Gastroesophageal sphincter (tissue), 4 donors: Measurements from ENCODE around the gene MCF2L2. TPM values are rescaled to one million over a fixed set of nuclear protein-coding genes. Genes with fewer than 3 reads are reported as not detected.

Source experiments
- ATAC-seq: fragments of 150-250 bp; one replicate; pipeline ENCODE4 v1.9.1; 2016; ENCODE audit warnings: mild to moderate bottlenecking, moderate library complexity
- H3K27ac ChIP-seq, 4 donors: fragments of 200-600 bp; sonication (generic) in 3 of 4; 1 replicate in 3 of 4; 2 replicates in 1 of 4; pipeline ENCODE4 v1.5.1; 2016 to 2019
- H3K27me3 ChIP-seq: fragments of 200-600 bp; sonication (generic); one replicate; pipeline ENCODE4 v1.5.1; 2019
- H3K36me3 ChIP-seq, 2 donors: fragments of 200-600 bp; sonication (generic); one replicate each; pipeline ENCODE4 v1.5.1; 2019; ENCODE audit warnings: control low read depth in 1 of 2
- H3K4me1 ChIP-seq, 3 donors: fragments of 200-600 bp; sonication (generic); 1 replicate in 2 of 3; 2 replicates in 1 of 3; pipeline ENCODE4 v1.5.1; 2016 to 2019; ENCODE audit warnings: control low read depth in 2 of 3
- H3K4me3 ChIP-seq, 2 donors: fragments of 200-600 bp; sonication (generic); one replicate each; pipeline ENCODE4 v1.5.1; 2019; ENCODE audit warnings: mild to moderate bottlenecking in 1 of 2, moderate library complexity in 1 of 2
- H3K9me3 ChIP-seq, 3 donors: fragments of 200-600 bp; sonication (generic); one replicate each; pipeline ENCODE4 v1.5.1; 2017 to 2019; ENCODE audit warnings: control low read depth in 2 of 3
- CTCF ChIP-seq, 4 experiments: fragments of 200-600 bp in 2 of 4; fragments of 450-650 bp in 2 of 4; sonication (generic) in 1 of 4; IDR thresholded peaks; one replicate each; pipeline ENCODE4 v1.5.1; 2017 to 2019; ENCODE audit warnings: antibody characterized with exemption in 4 of 4, mild to moderate bottlenecking in 2 of 4, moderate library complexity in 2 of 4
- EP300 ChIP-seq: sonication (generic); formaldehyde crosslinking; IDR thresholded peaks from one replicate; pipeline ENCODE4 v1.6.1; 2017; ENCODE audit warnings: antibody characterized with exemption, mild to moderate bottlenecking
- POLR2A ChIP-seq, 2 donors: fragments of 450-650 bp; IDR thresholded peaks; one replicate each; pipeline ENCODE4 v1.6.1; 2017; ENCODE audit warnings: antibody characterized with exemption in 2 of 2, mild to moderate bottlenecking in 2 of 2, moderate library complexity in 1 of 2
- POLR2AphosphoS5 ChIP-seq: sonication (generic); formaldehyde crosslinking; IDR thresholded peaks from one replicate; pipeline ENCODE4 v1.6.1; 2017; ENCODE audit warnings: antibody characterized with exemption
- WGBS, 2 donors: methylation state at CpG; one replicate each; pipeline ENCODE4 v1.1.5; 2018; ENCODE audit warnings: low coverage in 1 of 2; 5-methylcytosine and 5-hydroxymethylcytosine counted together
- total RNA-seq, 4 donors: library from RNA; depleted of rRNA; stranded (reverse); fragments of >200 nt; gene quantifications; one replicate each; pipeline ENCODE4 v1.1.0, GENCODE V29; 2016

Gene MCF2L2
- total RNA-seq, 4 donors from 2014 or later = 0.67 to 4.0 (median 2.7) TPM

GRCh38 chr3:183331498-183331897, 96.9 kb downstream of the MCF2L2 start:
- WGBS, 2 donors = 49 to 66% methylated on average over 2 to 3 of the region's 3 CpGs
- Histone ChIP-seq H3K36me3 (no peaks in the 10 kb centered on the region), H3K27me3 (no peaks in the 10 kb centered on the region), H3K9me3 (no peaks in the 10 kb centered on the region), H3K27ac (no peak overlapping the region), H3K4me1 (no peaks in the 10 kb centered on the region), H3K4me3 (no peak overlapping the region)
- TF ChIP-seq POLR2A (IDR thresholded peaks at IDR 0.05) (no peak), POLR2AphosphoS5 (no peak), EP300 (no peak)
- no peak for ATAC-seq

GRCh38 chr3:183330881-183331280, 97.5 kb downstream of the MCF2L2 start:
- no peak for ATAC-seq
- Histone ChIP-seq H3K36me3 (no peaks in the 10 kb centered on the region), H3K27me3 (no peaks in the 10 kb centered on the region), H3K9me3 (no peaks in the 10 kb centered on the region), H3K4me3 (no peak overlapping the region), H3K27ac (no peak overlapping the region), H3K4me1 (no peaks in the 10 kb centered on the region)
- 83 to 85% methylated on average over 1 to 2 of the region's 3 CpGs for WGBS, 2 donors
- TF ChIP-seq EP300 (no peak), POLR2A (IDR thresholded peaks at IDR 0.05) (no peak), CTCF (IDR thresholded peaks at IDR 0.05) (no peak), POLR2AphosphoS5 (no peak)

GRCh38 chr3:183329543-183329942, 98.9 kb downstream of the MCF2L2 start:
- H3K36me3 ChIP-seq = no peaks in the 10 kb centered on the region
- no peak overlapping the region for H3K4me3 ChIP-seq
- H3K9me3 ChIP-seq = no peaks in the 10 kb centered on the region
- H3K4me1 ChIP-seq = no peaks in the 10 kb centered on the region
- TF ChIP-seq EP300 (no peak), POLR2AphosphoS5 (no peak), POLR2A (IDR thresholded peaks at IDR 0.05) (no peak), CTCF (IDR thresholded peaks at IDR 0.05) (no peak)
- WGBS, 2 donors = 91% methylated on average over 1 of the region's 1 CpG; no CpG with 5 or more reads in 1 of the 2 donors
- ATAC-seq = no peak
- H3K27me3 ChIP-seq = no peaks in the 10 kb centered on the region
- H3K27ac ChIP-seq = no peak overlapping the region

GRCh38 chr3:183328823-183329222, 99.6 kb downstream of the MCF2L2 start:
- Histone ChIP-seq H3K27ac (no peak overlapping the region), H3K4me1 (no peaks in the 10 kb centered on the region), H3K4me3 (no peak overlapping the region), H3K36me3 (no peaks in the 10 kb centered on the region), H3K27me3 (no peaks in the 10 kb centered on the region), H3K9me3 (no peaks in the 10 kb centered on the region)
- TF ChIP-seq CTCF (IDR thresholded peaks at IDR 0.05) (no peak), POLR2AphosphoS5 (no peak), POLR2A (IDR thresholded peaks at IDR 0.05) (no peak), EP300 (no peak)
- 33 to 48% methylated on average over 1 of the region's 1 CpG for WGBS, 2 donors
- no peak for ATAC-seq

- H3K27me3 ChIP-seq = no peaks in the 10 kb centered on the region
- no peak for ATAC-seq
- H3K36me3 ChIP-seq = no peaks in the 10 kb centered on the region
- WGBS, 2 donors = 100% methylated on average over 1 of the region's 1 CpG
- H3K9me3 ChIP-seq = no peaks in the 10 kb centered on the region
- no peaks in the 10 kb centered on the region for H3K4me1 ChIP-seq
- H3K4me3 ChIP-seq = no peak overlapping the region
- TF ChIP-seq CTCF (IDR thresholded peaks at IDR 0.05) = no peak
- TF ChIP-seq POLR2AphosphoS5 = no peak
- TF ChIP-seq POLR2A (IDR thresholded peaks at IDR 0.05) = no peak
- TF ChIP-seq EP300 = no peak
- H3K27ac ChIP-seq = no peak overlapping the region
These were observed 100.3 kb downstream of the MCF2L2 start for GRCh38 chr3:183328164-183328563.
